GM18519 (cell line): Measurements from ENCODE around the gene FIP1L1.
"Not testable (repeated sequence)": the region's sequence is repeated elsewhere in the genome, so short reads cannot be mapped to it uniquely, and the experiment has no call there.

Source experiments
- ATAC-seq: cut with Tn5 transposase; IDR thresholded peaks from one replicate; pipeline ENCODE4 v1.9.1; 2021; ENCODE audit warnings: mild to moderate bottlenecking, moderate library complexity; ENCODE audit not compliant: unreplicated experiment, low FRiP score

FIP1L1 gene

GRCh38 chr4:53374777-53375258 is 2.6 kb upstream of the FIP1L1 start:
- ATAC-seq: no peak

- no peak for ATAC-seq
Observed at GRCh38 chr4:53376900-53377299, 541 bp upstream of the FIP1L1 start.

GRCh38 chr4:53378171-53378482 is 686 bp downstream of the FIP1L1 start:
- peak; percentile 19 for ATAC-seq

GRCh38 chr4:53380221-53380620 is 2.8 kb downstream of the FIP1L1 start:
- no peak for ATAC-seq

- not testable (repeated sequence) for ATAC-seq
Observed at GRCh38 chr4:53409479-53409878, 32.0 kb downstream of the FIP1L1 start.

- ATAC-seq: no peak
Observed at GRCh38 chr4:53419208-53419607, 41.8 kb downstream of the FIP1L1 start.

- no peak for ATAC-seq
Observed at GRCh38 chr4:53421791-53422190, 44.4 kb downstream of the FIP1L1 start.

- no peak for ATAC-seq
Observed at GRCh38 chr4:53422367-53422766, 44.9 kb downstream of the FIP1L1 start.

- no peak for ATAC-seq
Observed at GRCh38 chr4:53424280-53424679, 46.8 kb downstream of the FIP1L1 start.

GRCh38 chr4:53427366-53427765 is 49.9 kb downstream of the FIP1L1 start:
- no peak for ATAC-seq

- no peak for ATAC-seq
Observed at GRCh38 chr4:53431052-53431451, 53.6 kb downstream of the FIP1L1 start.

- ATAC-seq: peak; percentile 85
Observed at GRCh38 chr4:53432528-53433424, 55.3 kb downstream of the FIP1L1 start.

GRCh38 chr4:53436251-53436650 is 58.8 kb downstream of the FIP1L1 start:
- no peak for ATAC-seq

- no peak for ATAC-seq
Observed at GRCh38 chr4:53441564-53441963, 64.1 kb downstream of the FIP1L1 start.

GRCh38 chr4:53444954-53445353 is 67.5 kb downstream of the FIP1L1 start:
- ATAC-seq: no peak

- no peak for ATAC-seq
Observed at GRCh38 chr4:53450773-53451172, 73.3 kb downstream of the FIP1L1 start.

GRCh38 chr4:53453385-53453784 is 75.9 kb downstream of the FIP1L1 start:
- ATAC-seq: no peak

GRCh38 chr4:53455766-53456165 is 78.3 kb downstream of the FIP1L1 start:
- no peak for ATAC-seq

GRCh38 chr4:53456178-53456577 is 78.7 kb downstream of the FIP1L1 start:
- no peak for ATAC-seq

GRCh38 chr4:53459548-53459947 is 82.1 kb downstream of the FIP1L1 start:
- ATAC-seq: no peak

- no peak for ATAC-seq
Observed at GRCh38 chr4:53461244-53461643, 83.8 kb downstream of the FIP1L1 start.

GRCh38 chr4:53463340-53463739 is 85.9 kb downstream of the FIP1L1 start:
- no peak for ATAC-seq
